Activated CD4-positive, alpha-beta T cell treated with anti-CD3 and anti-CD28 coated beads, Interleukin-2, amount 50 U/mL, for 1 hour (primary cell): ENCODE measurements around the gene LGALS9.
"Not testable (repeated sequence)": the region's sequence is repeated elsewhere in the genome, so short reads cannot be mapped to it uniquely, and the experiment has no call there.

Experiments
- DNase-seq: peaks from one replicate; pipeline ENCODE4 v3.0.0-alpha.2; 2020

Gene LGALS9

GRCh38 chr17:27603880-27604794 is 26.9 kb upstream of the LGALS9 start:
- no peak for DNase-seq

- DNase-seq, result no peak
These were observed 25.6 kb upstream of the LGALS9 start for GRCh38 chr17:27605409-27605808.

DNA sequence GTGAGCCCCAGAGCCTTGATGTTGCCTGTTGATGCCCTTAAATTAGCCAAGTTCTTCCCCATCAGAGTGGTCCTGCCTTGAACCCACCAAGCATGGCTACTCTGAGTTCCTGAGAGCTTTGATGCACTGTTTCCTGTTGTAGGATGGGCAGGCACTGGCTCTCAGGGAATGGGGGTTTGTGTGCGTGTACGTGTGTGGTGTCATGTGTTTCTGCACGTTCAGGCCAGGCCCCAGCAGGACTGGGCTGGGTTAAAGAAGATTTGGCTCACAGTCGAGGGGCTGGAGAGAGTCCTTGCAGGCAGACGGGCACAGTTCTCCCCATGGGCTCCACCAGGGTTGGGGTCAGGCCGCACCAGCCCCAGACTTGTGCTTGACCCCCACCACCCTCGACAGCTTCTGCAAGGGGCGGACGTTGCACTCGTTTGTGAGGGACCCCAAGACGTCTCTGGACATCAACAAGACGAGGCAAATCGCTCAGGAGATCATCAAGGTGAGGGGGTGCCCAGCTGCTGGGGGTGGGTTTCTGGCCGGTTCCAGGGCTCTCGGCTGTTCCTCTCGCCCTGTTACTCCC is 23.4 kb upstream of the LGALS9 start:
- DNase-seq, result no peak

DNA sequence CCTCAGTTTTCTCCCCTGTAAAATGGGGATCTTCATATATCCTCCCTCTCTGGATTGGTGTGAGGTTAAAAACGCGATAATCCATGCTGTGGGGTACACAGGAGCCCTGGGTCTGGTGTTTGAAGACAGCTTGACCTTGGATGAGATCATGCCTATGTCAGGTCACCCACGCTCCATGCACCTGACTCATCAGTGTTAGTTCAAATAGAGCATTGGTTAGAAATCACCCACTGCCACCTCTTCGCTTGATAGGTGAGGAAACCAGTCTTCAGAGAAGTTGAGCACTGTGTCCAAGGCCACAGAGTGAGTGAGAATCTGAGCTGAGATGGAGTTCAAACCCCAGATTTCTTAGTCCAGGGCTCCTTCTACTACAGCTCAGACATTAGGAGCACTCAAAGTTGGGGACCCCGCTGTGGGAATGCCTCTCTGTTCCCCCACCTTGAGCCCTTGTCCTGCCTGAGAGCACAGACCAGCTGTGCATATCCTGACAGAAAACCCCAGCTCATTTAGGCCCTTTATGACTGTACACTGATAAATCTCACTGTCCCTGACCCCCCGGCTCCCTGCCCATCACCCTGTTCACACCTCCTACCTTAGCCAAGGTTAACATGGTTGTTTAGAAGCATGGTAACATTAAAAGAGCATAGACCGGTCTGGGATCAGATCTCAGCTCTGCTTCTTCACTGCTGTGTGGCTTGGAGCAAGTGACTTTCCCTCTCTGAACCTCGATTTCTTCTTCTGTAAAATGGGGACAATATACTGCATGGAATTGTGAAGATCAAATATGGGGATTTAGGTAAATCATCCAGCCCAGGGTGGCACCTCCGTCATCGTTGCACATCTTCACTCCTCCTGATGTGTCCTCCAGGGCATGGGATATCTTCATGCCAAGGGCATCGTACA is 22.4 kb upstream of the LGALS9 start:
- DNase-seq, result no peak

DNA sequence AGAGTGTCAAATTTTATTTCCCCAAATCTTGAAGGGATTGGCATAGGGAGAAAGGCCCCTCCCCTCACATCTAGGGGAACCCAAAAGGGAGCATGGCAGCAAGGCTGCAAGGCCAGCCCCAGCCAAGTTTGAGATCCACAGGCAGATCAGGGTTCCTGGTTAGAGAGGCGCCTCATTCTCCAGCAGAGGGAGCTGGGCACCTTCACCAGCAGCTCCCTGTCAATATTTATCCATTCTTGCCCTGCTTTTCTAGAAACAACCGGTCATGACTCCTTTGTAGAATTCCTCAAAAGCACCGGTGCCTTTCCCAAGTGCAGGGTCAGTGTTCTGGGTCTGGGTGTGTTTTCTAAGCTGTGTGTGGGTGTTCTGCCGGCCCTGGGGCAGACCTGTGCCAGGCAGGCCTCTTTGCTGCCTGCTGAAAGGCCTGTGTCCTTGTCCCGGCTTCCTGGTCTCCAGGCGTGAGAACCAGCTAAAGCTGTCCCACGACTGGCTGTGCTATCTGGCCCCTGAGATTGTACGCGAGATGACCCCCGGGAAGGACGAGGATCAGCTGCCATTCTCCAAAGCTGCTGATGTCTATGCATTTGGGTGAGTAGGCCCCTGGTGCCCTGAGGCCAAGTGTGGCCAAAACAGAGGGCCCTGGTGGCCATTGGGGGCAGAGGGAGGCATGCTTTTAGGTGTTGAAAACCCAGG is 21.2 kb upstream of the LGALS9 start:
- DNase-seq, result peak; percentile 19

GRCh38 chr17:27610304-27610677 is 20.7 kb upstream of the LGALS9 start:
- no peak for DNase-seq

GRCh38 chr17:27612160-27612770 is 18.7 kb upstream of the LGALS9 start:
- DNase-seq, result no peak

DNA sequence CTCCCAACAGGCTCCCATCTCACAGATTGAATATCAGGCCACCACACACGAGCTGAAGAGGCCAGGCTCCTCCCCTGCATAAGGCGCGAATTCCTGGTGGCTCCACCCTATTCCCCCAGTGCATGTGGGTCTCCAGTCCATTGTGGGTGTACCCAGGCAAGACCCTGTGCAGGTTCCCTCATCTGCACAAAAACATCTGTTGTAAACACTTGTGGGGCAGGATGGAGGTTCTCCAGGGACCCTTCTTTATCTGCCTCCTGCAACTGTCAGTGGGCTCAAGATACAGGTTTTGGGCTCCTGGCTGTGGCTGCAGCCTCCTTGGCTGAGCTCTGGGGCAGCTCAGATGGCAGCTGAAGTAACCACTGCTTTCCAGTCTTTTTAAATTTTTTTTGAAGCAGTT is 17.6 kb upstream of the LGALS9 start:
- no peak for DNase-seq

- DNase-seq, result no peak
These were observed 15.9 kb upstream of the LGALS9 start for GRCh38 chr17:27615121-27615520.

DNA sequence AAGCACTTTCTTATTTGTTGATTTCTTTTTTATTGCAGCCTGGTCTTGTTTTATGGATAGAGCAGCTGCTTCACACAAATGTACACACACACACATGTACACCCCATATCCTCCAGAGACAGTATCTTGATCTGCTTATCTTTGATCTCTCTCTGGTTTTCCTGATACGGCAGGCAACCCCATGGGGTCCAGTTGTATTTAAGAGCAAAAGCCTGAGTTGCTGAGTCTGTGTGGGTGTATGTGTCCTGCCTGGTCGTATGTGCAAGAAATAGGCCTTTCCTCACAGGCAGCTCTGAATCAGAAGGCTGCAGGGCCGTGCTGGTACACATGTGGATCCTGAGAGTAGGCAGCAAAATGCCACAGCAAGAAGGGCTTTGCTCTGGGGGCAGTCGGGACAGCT is 14.6 kb upstream of the LGALS9 start:
- no peak for DNase-seq

GRCh38 chr17:27618417-27618816 is 12.6 kb upstream of the LGALS9 start:
- no peak for DNase-seq

DNA sequence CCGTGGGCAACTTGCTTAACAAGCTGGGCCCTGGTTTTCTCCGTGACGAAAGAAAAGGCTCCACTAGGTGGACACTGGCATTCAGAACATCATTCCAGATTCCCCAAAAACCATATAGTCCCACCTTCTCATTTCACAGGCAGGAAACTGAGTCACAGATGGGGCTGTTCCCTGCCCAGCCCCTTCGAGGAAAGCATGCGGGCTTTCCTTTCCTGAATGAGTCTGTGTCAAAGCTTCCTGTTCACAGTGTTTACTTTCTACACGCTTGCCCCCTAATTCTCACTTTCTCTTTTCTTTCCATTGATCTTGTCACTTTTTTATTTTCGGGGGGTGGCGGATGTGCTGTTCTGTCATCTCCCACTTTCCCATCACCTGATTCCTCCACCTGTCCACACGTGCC is 10.3 kb upstream of the LGALS9 start:
- DNase-seq, result no peak

DNA sequence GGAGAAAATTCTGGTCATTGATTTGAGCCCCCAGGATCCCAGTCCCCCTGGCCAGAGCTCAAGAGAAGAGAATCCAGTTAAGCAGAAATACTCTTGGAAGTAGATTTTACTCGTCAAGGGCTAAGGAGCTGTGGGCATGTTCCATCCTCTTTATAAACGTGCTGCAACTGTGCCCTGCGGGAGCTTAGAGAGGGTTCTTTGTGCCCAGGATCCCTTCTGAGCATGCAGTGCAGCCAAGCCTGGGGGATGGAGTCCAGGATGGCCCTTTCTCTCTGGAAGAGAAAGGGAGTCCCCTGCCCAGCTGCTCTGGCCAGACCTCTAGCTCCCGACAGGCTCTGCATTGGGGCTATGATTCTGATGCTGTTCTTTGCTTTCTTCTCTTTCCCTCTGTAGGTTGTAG is 9.5 kb upstream of the LGALS9 start:
- DNase-seq, result no peak

- no peak for DNase-seq
These were observed 8.9 kb upstream of the LGALS9 start for GRCh38 chr17:27621942-27622559.

DNA sequence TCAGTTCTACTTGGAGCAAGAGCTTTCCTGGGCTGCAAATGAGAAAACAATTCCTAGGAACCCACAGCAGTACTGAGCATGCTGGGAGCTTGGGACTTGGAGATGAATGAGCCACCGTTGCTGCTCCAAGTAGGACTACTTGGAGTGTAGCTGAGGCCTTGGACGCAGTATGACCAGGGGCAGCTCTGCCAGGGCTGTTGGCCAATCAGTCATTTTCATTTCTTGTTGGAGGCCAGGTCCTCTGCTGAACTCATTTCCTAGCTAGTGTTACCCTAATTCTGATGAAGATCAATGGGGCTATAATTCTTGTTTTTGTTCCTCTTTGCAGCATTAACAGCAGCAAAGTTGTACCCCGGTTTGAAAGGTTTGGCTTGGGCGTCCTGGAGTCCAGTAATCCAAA is 8.0 kb upstream of the LGALS9 start:
- no peak for DNase-seq

- DNase-seq, result no peak
These were observed 7.4 kb upstream of the LGALS9 start for GRCh38 chr17:27623614-27624013.

GRCh38 chr17:27624539-27624938 is 6.4 kb upstream of the LGALS9 start:
- DNase-seq, result no peak

- DNase-seq, result no peak
These were observed 5.1 kb upstream of the LGALS9 start for GRCh38 chr17:27625856-27626255.

- no peak for DNase-seq
These were observed 3.5 kb upstream of the LGALS9 start for GRCh38 chr17:27627514-27627913.

GRCh38 chr17:27628376-27628775 is 2.6 kb upstream of the LGALS9 start:
- DNase-seq, result no peak

GRCh38 chr17:27629260-27629659 is 1.7 kb upstream of the LGALS9 start:
- not testable (repeated sequence) for DNase-seq

DNA sequence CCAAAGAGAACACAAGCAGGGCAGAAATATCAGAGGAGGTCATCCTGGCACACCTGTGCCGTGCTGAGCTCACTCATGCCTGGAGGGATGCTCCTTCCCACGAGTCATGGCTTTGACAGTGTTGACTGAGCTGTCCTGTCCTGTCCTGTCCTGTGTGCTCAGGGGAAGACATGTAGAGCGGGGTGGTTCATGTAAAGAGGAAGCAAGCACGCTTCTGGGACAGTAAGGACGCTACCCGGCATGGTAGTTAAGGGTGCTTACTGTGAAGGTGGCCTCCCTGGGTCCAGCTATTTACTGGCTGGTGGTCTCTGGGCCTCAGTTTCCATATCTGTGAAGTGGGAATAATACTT is 398 bp downstream of the LGALS9 start:
- no peak for DNase-seq
